Neural progenitor cell (in vitro differentiated cells): Measurements from ENCODE around the gene RNF150. TPM values are rescaled to one million over a fixed set of nuclear protein-coding genes. Genes with fewer than 3 reads are reported as not detected.

Experiments
- DNase-seq: peaks from one replicate; pipeline ENCODE4 v3.0.0-alpha.2; 2016; ENCODE audit warnings: low spot score
- H2AFZ ChIP-seq: fragments of 200-600 bp; sonication (generic); replicated peaks from 2 replicates; pipeline ENCODE4 v1.6.1; 2016; ENCODE audit warnings: antibody characterized with exemption
- H3F3A ChIP-seq: fragments of 200-600 bp; sonication (generic); 2 replicates; pipeline ENCODE4 v1.6.1; 2016; ENCODE audit warnings: antibody characterized with exemption, low read depth
- H3K27ac ChIP-seq: fragments of 200-600 bp; sonication (generic); 2 replicates; pipeline ENCODE4 v1.5.1; 2016; ENCODE audit warnings: mild to moderate bottlenecking
- H3K27me3 ChIP-seq: fragments of 200-600 bp; sonication (generic); 2 replicates; pipeline ENCODE4 v1.6.1; 2016; ENCODE audit warnings: mild to moderate bottlenecking, moderate library complexity
- H3K36me3 ChIP-seq: fragments of 200-600 bp; sonication (generic); 2 replicates; pipeline ENCODE4 v1.5.1; 2016
- H3K4me1 ChIP-seq: fragments of 200-600 bp; sonication (generic); 2 replicates; pipeline ENCODE4 v1.6.1; 2016; ENCODE audit warnings: mixed run types
- H3K4me2 ChIP-seq: fragments of 200-600 bp; sonication (generic); 2 replicates; pipeline ENCODE4 v1.6.1; 2016
- H3K4me3 ChIP-seq: fragments of 200-600 bp; sonication (generic); 2 replicates; pipeline ENCODE4 v1.5.1; 2016
- H3K79me2 ChIP-seq: fragments of 200-600 bp; sonication (generic); 2 replicates; pipeline ENCODE4 v1.6.1; 2016; ENCODE audit warnings: low read depth
- H3K9ac ChIP-seq: fragments of 200-600 bp; sonication (generic); 2 replicates; pipeline ENCODE4 v1.6.1; 2016
- H3K9me3 ChIP-seq: fragments of 200-600 bp; sonication (generic); 2 replicates; pipeline ENCODE4 v1.5.1; 2016; ENCODE audit warnings: low read depth
- H4K20me1 ChIP-seq: fragments of 200-600 bp; sonication (generic); 2 replicates; pipeline ENCODE4 v1.6.1; 2016; ENCODE audit warnings: low read depth
- H3K27ac Mint-ChIP-seq: 3 replicates; pipeline ENCODE4 v1.8.0; 2021; ENCODE audit warnings: mixed read lengths
- H3K27me3 Mint-ChIP-seq: 2 replicates; pipeline ENCODE4 v1.8.0; 2022; ENCODE audit warnings: low read depth, mild to moderate bottlenecking, inconsistent platforms, moderate library complexity, mixed read lengths; ENCODE audit not compliant: insufficient read depth
- H3K36me3 Mint-ChIP-seq: 3 replicates; pipeline ENCODE4 v1.8.0; 2021; ENCODE audit warnings: mixed read lengths
- H3K4me1 Mint-ChIP-seq: 3 replicates; pipeline ENCODE4 v1.8.0; 2021; ENCODE audit warnings: mixed read lengths
- H3K4me3 Mint-ChIP-seq: 3 replicates; pipeline ENCODE4 v1.8.0; 2021; ENCODE audit warnings: mild to moderate bottlenecking, moderate library complexity, mixed read lengths
- H3K9me3 Mint-ChIP-seq: 3 replicates; pipeline ENCODE4 v1.8.0; 2020; ENCODE audit warnings: mixed read lengths
- CTCF ChIP-seq: fragments of 200-600 bp; sonication (generic); IDR thresholded peaks from 2 replicates; pipeline ENCODE4 v1.5.1; 2017; ENCODE audit warnings: antibody characterized with exemption, mild to moderate bottlenecking
- EZH2 ChIP-seq: fragments of 200-600 bp; sonication (generic); IDR thresholded peaks from 2 replicates; pipeline ENCODE4 v1.6.1; 2017; ENCODE audit warnings: antibody characterized with exemption, mild to moderate bottlenecking, moderate library complexity
- EZH2phosphoT487 ChIP-seq: fragments of 200-600 bp; sonication (generic); IDR thresholded peaks from 2 replicates; pipeline ENCODE4 v1.6.1; 2017; ENCODE audit warnings: antibody characterized with exemption
- total RNA-seq: library from RNA; depleted of rRNA; stranded (reverse); fragments of >200 nt; gene quantifications from 2 replicates; pipeline ENCODE4 v1.2.3, GENCODE V29; 2015; ENCODE audit warnings: low replicate concordance

Gene RNF150
- total RNA-seq, 1 donor from 2014 or later: 1.4 TPM

DNA sequence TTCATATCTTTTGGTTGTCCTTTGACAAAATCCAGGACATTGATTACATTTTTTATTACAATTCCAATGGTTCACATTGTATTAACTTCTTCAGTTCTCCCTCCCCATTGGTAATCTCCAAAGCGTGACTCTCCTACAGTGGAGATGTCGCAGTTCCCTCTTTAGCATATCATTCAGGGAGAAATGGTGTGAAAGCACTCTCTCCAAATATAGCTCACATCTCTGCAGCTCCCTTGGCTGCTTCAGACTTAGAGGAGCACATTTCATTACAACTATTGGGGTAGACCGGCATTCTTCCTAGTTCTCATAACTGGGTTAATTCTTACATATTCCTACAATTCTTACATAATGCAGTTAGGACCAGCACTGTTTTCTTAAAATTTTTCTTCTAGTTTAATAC is 25.3 kb downstream of the RNF150 start:
- H3K4me1 Mint-ChIP-seq: no peaks in the 10 kb centered on the region
- H3K27me3 ChIP-seq: no peaks in the 10 kb centered on the region
- H3K4me2 ChIP-seq: no peak overlapping the region
- H3K4me1 ChIP-seq: no peaks in the 10 kb centered on the region
- DNase-seq: no peak
- H3F3A ChIP-seq: no peaks in the 10 kb centered on the region
- no peak overlapping the region for H3K4me3 ChIP-seq
- no peak overlapping the region for H3K27ac ChIP-seq
- H3K27me3 Mint-ChIP-seq: no peaks in the 10 kb centered on the region
- H3K27ac Mint-ChIP-seq: no peak overlapping the region
- H3K36me3 Mint-ChIP-seq: peaks cover 2% of the 10 kb centered on the region
- H3K9me3 ChIP-seq: no peaks in the 10 kb centered on the region
- H3K9ac ChIP-seq: no peak overlapping the region
- no peaks in the 10 kb centered on the region for H3K36me3 ChIP-seq
- H4K20me1 ChIP-seq: no peaks in the 10 kb centered on the region
- H3K9me3 Mint-ChIP-seq: peaks cover 3% of the 10 kb centered on the region
- H3K4me3 Mint-ChIP-seq: no peak overlapping the region
- no peaks in the 10 kb centered on the region for H3K79me2 ChIP-seq
- TF ChIP-seq EZH2: no peak
- TF ChIP-seq CTCF: no peak
- no peak for TF ChIP-seq EZH2phosphoT487
- no peak overlapping the region for H2AFZ ChIP-seq

GRCh38 chr4:141102367-141102766 is 30.9 kb downstream of the RNF150 start:
- H3K9me3 ChIP-seq: no peaks in the 10 kb centered on the region
- H3K4me1 Mint-ChIP-seq: no peaks in the 10 kb centered on the region
- H3K4me2 ChIP-seq: no peak overlapping the region
- no peaks in the 10 kb centered on the region for H3K9me3 Mint-ChIP-seq
- H3K36me3 Mint-ChIP-seq: no peaks in the 10 kb centered on the region
- no peak overlapping the region for H3K9ac ChIP-seq
- no peak overlapping the region for H3K4me3 ChIP-seq
- H3K27ac ChIP-seq: no peak overlapping the region
- H3K27ac Mint-ChIP-seq: no peak overlapping the region
- H3K27me3 Mint-ChIP-seq: no peaks in the 10 kb centered on the region
- no peaks in the 10 kb centered on the region for H3K27me3 ChIP-seq
- no peaks in the 10 kb centered on the region for H3K36me3 ChIP-seq
- no peak for TF ChIP-seq EZH2phosphoT487
- TF ChIP-seq EZH2: no peak
- no peak for TF ChIP-seq CTCF
- H3K79me2 ChIP-seq: no peaks in the 10 kb centered on the region
- no peaks in the 10 kb centered on the region for H3F3A ChIP-seq
- H3K4me3 Mint-ChIP-seq: no peak overlapping the region
- DNase-seq: no peak
- H2AFZ ChIP-seq: no peak overlapping the region
- H3K4me1 ChIP-seq: no peaks in the 10 kb centered on the region
- no peaks in the 10 kb centered on the region for H4K20me1 ChIP-seq

- DNase-seq: no peak
- H3K36me3 ChIP-seq: no peaks in the 10 kb centered on the region
- no peak overlapping the region for H2AFZ ChIP-seq
- no peaks in the 10 kb centered on the region for H4K20me1 ChIP-seq
- Mint-ChIP-seq H3K27ac (no peak overlapping the region), H3K27me3 (no peaks in the 10 kb centered on the region), H3K36me3 (no peaks in the 10 kb centered on the region), H3K4me3 (no peak overlapping the region), H3K9me3 (no peaks in the 10 kb centered on the region), H3K4me1 (no peaks in the 10 kb centered on the region)
- no peaks in the 10 kb centered on the region for H3F3A ChIP-seq
- no peaks in the 10 kb centered on the region for H3K4me1 ChIP-seq
- no peak overlapping the region for H3K27ac ChIP-seq
- no peaks in the 10 kb centered on the region for H3K9me3 ChIP-seq
- TF ChIP-seq EZH2 (no peak), EZH2phosphoT487 (no peak), CTCF (no peak)
- no peaks in the 10 kb centered on the region for H3K79me2 ChIP-seq
- no peaks in the 10 kb centered on the region for H3K27me3 ChIP-seq
- no peak overlapping the region for H3K9ac ChIP-seq
- H3K4me2 ChIP-seq: no peak overlapping the region
- H3K4me3 ChIP-seq: no peak overlapping the region
Measured at GRCh38 chr4:141101511-141101910, 31.8 kb downstream of the RNF150 start.

DNA sequence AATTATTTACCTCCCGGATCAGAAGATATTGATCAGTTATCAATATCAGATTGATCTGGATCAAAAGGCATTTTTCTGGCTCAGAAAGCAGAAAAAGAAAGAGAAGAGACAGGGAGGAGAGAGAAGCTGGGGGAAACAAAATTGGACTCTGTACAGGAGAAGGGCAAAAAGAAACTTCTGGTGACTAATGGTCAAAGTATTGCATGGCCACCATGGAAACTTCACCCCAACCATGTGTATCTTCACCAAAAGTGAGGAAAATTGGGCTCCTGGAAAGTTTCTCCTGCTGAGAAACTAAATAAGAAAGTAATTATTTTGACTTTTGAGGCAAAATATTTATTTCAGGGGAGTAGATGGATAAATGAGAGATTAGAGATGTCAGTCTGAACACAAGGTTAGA is 33.9 kb downstream of the RNF150 start:
- Mint-ChIP-seq H3K4me3 (no peak overlapping the region), H3K36me3 (no peaks in the 10 kb centered on the region), H3K4me1 (no peaks in the 10 kb centered on the region), H3K27me3 (no peaks in the 10 kb centered on the region), H3K9me3 (peaks cover 2% of the 10 kb centered on the region), H3K27ac (no peak overlapping the region)
- Histone ChIP-seq H3K36me3 (no peaks in the 10 kb centered on the region), H3K9me3 (no peaks in the 10 kb centered on the region), H4K20me1 (no peaks in the 10 kb centered on the region), H3K79me2 (no peaks in the 10 kb centered on the region), H3F3A (no peaks in the 10 kb centered on the region), H3K4me3 (no peak overlapping the region), H3K4me1 (no peaks in the 10 kb centered on the region), H2AFZ (no peak overlapping the region), H3K27ac (no peak overlapping the region), H3K27me3 (no peaks in the 10 kb centered on the region), H3K9ac (no peak overlapping the region), H3K4me2 (no peak overlapping the region)
- TF ChIP-seq EZH2 (no peak), EZH2phosphoT487 (no peak)
- DNase-seq: no peak
